Thoracic aorta (tissue), 2 donors: ENCODE data around the gene UGT2A1. TPM values are rescaled to one million over a fixed set of nuclear protein-coding genes. Genes with fewer than 3 reads are reported as not detected.

Experiments
- ATAC-seq: fragments of 150-250 bp; one replicate; pipeline ENCODE4 v1.8.0; 2017; ENCODE audit warnings: low read depth; ENCODE audit not compliant: insufficient number of reproducible peaks, low FRiP score
- DNase-seq: peaks from one replicate; pipeline ENCODE4 v3.0.0-alpha.2; 2020; ENCODE audit warnings: low spot score
- H3K27ac ChIP-seq, 2 donors: fragments of 200-600 bp; sonication (generic); 1 replicate in 1 of 2; 2 replicates in 1 of 2; pipeline ENCODE4 v1.5.1; 2016; ENCODE audit warnings: mild to moderate bottlenecking in 2 of 2, moderate library complexity in 2 of 2
- H3K27me3 ChIP-seq: fragments of 200-600 bp; sonication (generic); replicated peaks from 2 replicates; pipeline ENCODE4 v1.6.0; 2016; ENCODE audit warnings: mild to moderate bottlenecking; ENCODE audit not compliant: insufficient read depth
- H3K36me3 ChIP-seq: fragments of 200-600 bp; sonication (generic); one replicate; pipeline ENCODE4 v1.5.1; 2016
- H3K4me1 ChIP-seq, 2 donors: fragments of 200-600 bp; sonication (generic); 1 replicate in 1 of 2; 2 replicates in 1 of 2; pipeline versions ENCODE4 v1.5.1 to v1.6.0; 2016; ENCODE audit warnings: low read depth in 2 of 2, mild to moderate bottlenecking in 1 of 2; ENCODE audit not compliant: control insufficient read depth in 1 of 2
- H3K4me3 ChIP-seq: fragments of 200-600 bp; sonication (generic); 2 replicates; pipeline ENCODE4 v1.5.1; 2016; ENCODE audit warnings: mild to moderate bottlenecking
- H3K9me3 ChIP-seq: fragments of 200-600 bp; sonication (generic); 2 replicates; pipeline ENCODE4 v1.5.1; 2016
- total RNA-seq, 2 donors: library from RNA; depleted of rRNA; stranded (reverse); fragments of >200 nt; gene quantifications; one replicate each; pipeline versions ENCODE4 v1.1.0 to v1.2.3, GENCODE V29; 2016
- TF ChIP-seq, protein P1 (sequence below): fragments of 200-600 bp; sonication (generic); IDR thresholded peaks from one replicate; pipeline ENCODE4 v1.5.1; 2019; ENCODE audit warnings: antibody characterized with exemption

UGT2A1 gene
- total RNA-seq, 2 donors from 2014 or later = not detected

DNA sequence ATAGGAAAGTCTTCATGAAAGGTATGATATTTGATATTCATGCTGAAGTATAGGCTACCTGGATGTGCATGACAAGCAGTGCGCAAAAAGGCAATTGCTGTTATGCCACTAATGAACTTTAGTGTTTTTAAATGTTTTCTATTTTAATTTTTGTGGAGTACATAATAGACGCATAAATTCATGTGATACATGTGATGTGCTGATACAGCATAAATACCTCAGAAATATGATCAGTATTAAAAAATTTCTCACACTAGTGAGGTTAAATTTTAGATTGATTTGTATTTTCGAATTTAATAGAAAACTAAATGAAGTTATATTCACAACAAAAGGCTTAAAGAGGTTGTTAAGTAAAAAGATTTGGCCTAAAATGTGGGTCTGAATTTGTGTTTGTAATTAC, 2.2 kb downstream of the UGT2A1 start:
- Histone ChIP-seq H3K36me3 (no peaks in the 10 kb centered on the region), H3K4me1 (no peaks in the 10 kb centered on the region), H3K27me3 (no peaks in the 10 kb centered on the region), H3K27ac (no peak overlapping the region), H3K4me3 (no peak overlapping the region), H3K9me3 (no peaks in the 10 kb centered on the region)
- TF ChIP-seq, protein P1, sequence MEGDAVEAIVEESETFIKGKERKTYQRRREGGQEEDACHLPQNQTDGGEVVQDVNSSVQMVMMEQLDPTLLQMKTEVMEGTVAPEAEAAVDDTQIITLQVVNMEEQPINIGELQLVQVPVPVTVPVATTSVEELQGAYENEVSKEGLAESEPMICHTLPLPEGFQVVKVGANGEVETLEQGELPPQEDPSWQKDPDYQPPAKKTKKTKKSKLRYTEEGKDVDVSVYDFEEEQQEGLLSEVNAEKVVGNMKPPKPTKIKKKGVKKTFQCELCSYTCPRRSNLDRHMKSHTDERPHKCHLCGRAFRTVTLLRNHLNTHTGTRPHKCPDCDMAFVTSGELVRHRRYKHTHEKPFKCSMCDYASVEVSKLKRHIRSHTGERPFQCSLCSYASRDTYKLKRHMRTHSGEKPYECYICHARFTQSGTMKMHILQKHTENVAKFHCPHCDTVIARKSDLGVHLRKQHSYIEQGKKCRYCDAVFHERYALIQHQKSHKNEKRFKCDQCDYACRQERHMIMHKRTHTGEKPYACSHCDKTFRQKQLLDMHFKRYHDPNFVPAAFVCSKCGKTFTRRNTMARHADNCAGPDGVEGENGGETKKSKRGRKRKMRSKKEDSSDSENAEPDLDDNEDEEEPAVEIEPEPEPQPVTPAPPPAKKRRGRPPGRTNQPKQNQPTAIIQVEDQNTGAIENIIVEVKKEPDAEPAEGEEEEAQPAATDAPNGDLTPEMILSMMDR = no peak
- DNase-seq = no peak
- ATAC-seq = no peak

DNA sequence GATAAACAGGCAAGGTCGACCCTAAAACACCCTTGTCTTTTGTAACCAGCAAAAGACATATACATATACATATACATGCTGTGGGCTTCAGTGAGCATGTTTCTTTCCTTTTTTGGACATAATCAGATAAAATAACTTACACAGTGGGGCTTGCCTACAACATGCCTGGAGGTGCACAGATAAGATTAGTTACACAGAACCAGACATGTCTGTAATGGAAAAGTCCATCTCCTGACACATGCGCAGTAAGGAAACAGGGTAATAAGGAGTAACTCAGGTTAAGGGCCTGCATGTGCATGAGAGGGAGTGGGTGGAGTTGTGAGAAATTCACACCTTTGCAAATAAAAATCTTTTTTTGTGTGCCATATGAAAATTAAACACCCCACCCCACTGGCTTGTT, 3.4 kb downstream of the UGT2A1 start:
- ATAC-seq = no peak
- TF ChIP-seq, protein P1 = no peak
- H3K36me3 ChIP-seq = no peaks in the 10 kb centered on the region
- no peak overlapping the region for H3K27ac ChIP-seq
- no peaks in the 10 kb centered on the region for H3K27me3 ChIP-seq
- no peak for DNase-seq
- H3K4me1 ChIP-seq = no peaks in the 10 kb centered on the region
- no peak overlapping the region for H3K4me3 ChIP-seq
- H3K9me3 ChIP-seq = no peaks in the 10 kb centered on the region

DNA sequence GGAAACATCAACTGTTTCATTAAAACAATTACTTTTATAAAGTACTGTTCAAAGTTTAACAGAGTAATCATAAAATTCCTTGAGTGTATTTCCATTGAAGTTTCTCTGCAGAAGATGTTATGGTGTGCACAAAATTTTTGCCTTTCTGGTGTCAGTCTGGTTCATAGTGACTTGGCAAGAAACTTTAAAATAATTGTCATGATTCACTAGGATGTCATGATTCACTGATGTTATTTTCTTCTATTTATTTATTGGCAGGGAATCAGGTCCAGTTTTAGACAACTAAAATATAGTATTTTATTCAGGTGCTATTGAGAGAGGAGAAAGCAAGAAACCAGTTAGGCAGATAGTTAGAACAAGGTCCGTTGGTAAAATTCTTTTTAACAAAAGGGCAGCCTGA, 3.8 kb downstream of the UGT2A1 start:
- no peaks in the 10 kb centered on the region for H3K27me3 ChIP-seq
- H3K27ac ChIP-seq = no peak overlapping the region
- no peak overlapping the region for H3K4me3 ChIP-seq
- no peak for ATAC-seq
- DNase-seq = no peak
- no peaks in the 10 kb centered on the region for H3K36me3 ChIP-seq
- no peaks in the 10 kb centered on the region for H3K4me1 ChIP-seq
- TF ChIP-seq, protein P1 = no peak
- H3K9me3 ChIP-seq = no peaks in the 10 kb centered on the region

DNA sequence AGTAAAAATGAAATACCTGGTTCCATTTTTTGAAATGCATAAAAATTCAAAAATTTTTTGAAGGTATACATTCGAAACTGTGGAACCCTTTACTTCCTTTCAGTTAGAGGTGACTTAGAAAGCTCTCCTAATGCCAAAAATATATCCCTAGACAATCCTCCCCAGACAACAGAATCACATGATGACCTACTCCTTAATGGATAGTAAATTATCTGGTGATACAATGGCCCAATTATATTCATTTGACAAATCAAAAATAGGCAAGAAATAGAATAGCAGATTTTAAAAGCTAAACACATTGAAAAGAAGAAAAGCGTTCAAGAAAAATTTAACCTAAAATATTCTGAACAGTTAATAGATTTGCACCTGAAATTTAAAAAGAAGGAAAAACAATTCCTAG, 10.1 kb downstream of the UGT2A1 start:
- H3K9me3 ChIP-seq = no peaks in the 10 kb centered on the region
- H3K4me1 ChIP-seq = no peaks in the 10 kb centered on the region
- ATAC-seq = no peak
- no peaks in the 10 kb centered on the region for H3K27me3 ChIP-seq
- no peak overlapping the region for H3K4me3 ChIP-seq
- no peak overlapping the region for H3K27ac ChIP-seq
- DNase-seq = no peak
- H3K36me3 ChIP-seq = no peaks in the 10 kb centered on the region
- TF ChIP-seq, protein P1 = no peak

DNA sequence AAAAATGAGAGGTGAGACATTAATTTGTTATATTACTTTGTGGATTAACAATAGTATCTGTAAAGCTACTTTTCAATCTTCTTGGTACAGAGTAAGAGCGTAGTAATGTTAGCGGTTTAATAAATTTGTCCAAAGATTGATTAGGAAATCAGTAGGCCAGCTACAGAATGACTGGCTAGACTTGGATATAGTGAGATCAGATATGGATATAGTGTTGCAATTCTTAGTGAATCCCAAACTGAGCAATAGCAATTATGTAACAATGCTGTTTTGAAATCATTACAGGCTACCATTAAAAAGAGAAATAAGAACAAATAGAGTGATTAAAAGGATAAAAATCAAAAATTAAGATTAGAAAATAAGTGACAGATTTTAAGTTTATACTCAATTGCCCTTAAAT, 12.8 kb downstream of the UGT2A1 start:
- H3K27me3 ChIP-seq = no peaks in the 10 kb centered on the region
- H3K36me3 ChIP-seq = no peaks in the 10 kb centered on the region
- TF ChIP-seq, protein P1 = no peak
- no peak for DNase-seq
- H3K27ac ChIP-seq = no peak overlapping the region
- H3K4me1 ChIP-seq = no peaks in the 10 kb centered on the region
- no peak overlapping the region for H3K4me3 ChIP-seq
- H3K9me3 ChIP-seq = no peaks in the 10 kb centered on the region
- ATAC-seq = no peak
